Heart right ventricle (tissue), 16 donors: ENCODE measurements around the gene KRTAP10-7. TPM values are rescaled to one million over a fixed set of nuclear protein-coding genes. Genes with fewer than 3 reads are reported as not detected.
A peak's percentile ranks its signal among the peaks of the same experiment; 100 is the strongest.
"Not testable (repeated sequence)": the region's sequence is repeated elsewhere in the genome, so short reads cannot be mapped to it uniquely, and the experiment has no call there.

Source experiments
- ATAC-seq, 8 donors: fragments of 200-7000 bp; cut with Tn5 transposase; one replicate each; pipeline ENCODE4 v1.9.1; 2020; ENCODE audit warnings: mild to moderate bottlenecking in 8 of 8, moderate library complexity in 8 of 8, moderate number of reproducible peaks in 1 of 8
- DNase-seq, 2 donors: peaks; one replicate each; pipeline ENCODE4 v3.0.0-alpha.2; 2020
- H3K27ac ChIP-seq, 10 donors: fragments of 200-600 bp; sonication (generic) in 2 of 10; one replicate each; pipeline versions ENCODE4 v1.5.0 to v1.8.0; 2020 to 2022; ENCODE audit warnings: mild to moderate bottlenecking in 3 of 10
- H3K27me3 ChIP-seq, 7 donors: fragments of 200-600 bp; one replicate each; pipeline ENCODE4 v1.8.0; 2021 to 2022; ENCODE audit warnings: mild to moderate bottlenecking in 2 of 7
- H3K36me3 ChIP-seq, 9 donors: fragments of 200-600 bp; sonication (generic) in 1 of 9; one replicate each; pipeline versions ENCODE4 v1.5.0 to v1.8.0; 2020 to 2022; ENCODE audit warnings: mild to moderate bottlenecking in 2 of 9
- H3K4me1 ChIP-seq, 9 donors: fragments of 200-600 bp; sonication (generic) in 1 of 9; one replicate each; pipeline versions ENCODE4 v1.5.0 to v1.8.0; 2020 to 2022; ENCODE audit warnings: mild to moderate bottlenecking in 4 of 9
- H3K4me3 ChIP-seq, 10 donors: fragments of 200-600 bp; sonication (generic) in 2 of 10; one replicate each; pipeline versions ENCODE4 v1.5.0 to v1.8.0; 2020 to 2022; ENCODE audit warnings: mild to moderate bottlenecking in 7 of 10, moderate library complexity in 2 of 10
- H3K9me3 ChIP-seq, 11 donors: fragments of 200-600 bp in 10 of 11; sonication (generic) in 2 of 11; one replicate each; pipeline versions ENCODE4 v1.5.0 to v1.8.0; 2013 to 2022; ENCODE audit warnings: mild to moderate bottlenecking in 2 of 11, control low read depth in 1 of 11, moderate library complexity in 1 of 11
- CTCF ChIP-seq, 9 donors: fragments of 200-600 bp; sonication (generic) in 2 of 9; IDR thresholded peaks; one replicate each; pipeline versions ENCODE4 v1.5.0 to v1.8.0; 2021 to 2022; ENCODE audit warnings: antibody characterized with exemption in 9 of 9, mild to moderate bottlenecking in 5 of 9, moderate library complexity in 1 of 9
- WGBS, 2 donors: extraction: QIAGEN DNeasy Blood & Tissue Kit; methylation state at CpG; one replicate each; pipeline ENCODE4 v1.1.7; 2013; ENCODE audit warnings: inconsistent platforms in 1 of 2; 5-methylcytosine and 5-hydroxymethylcytosine counted together
- intact Hi-C, 10 donors: fragments of 100-400 bp; cut with DNase I; formaldehyde crosslinking; loops; one replicate each; pipeline versions ENCODE4 v1.11.1 to v1.14.2; 2022
- long read RNA-seq, 3 donors: library from polyadenylated mRNA; unstranded; transcript quantifications; one replicate each; pipeline ENCODE4 v2.0.0, GENCODE V29; 2020 to 2021
- polyA plus RNA-seq, 2 donors: library from polyadenylated mRNA; stranded (reverse); fragments of 200-250 nt; gene quantifications; one replicate each; pipeline ENCODE4 v1.2.3, GENCODE V29; 2013
- total RNA-seq, 10 donors: library from RNA; stranded (reverse); fragmentation: NEBNext Ultra II Directional in 3 of 10; extraction: Animal tissue kit (Norgen Biotek cat#: 25700) in 3 of 10; gene quantifications; one replicate each; pipeline versions ENCODE4 v1.2.1 to v1.2.4, GENCODE V29; 2021 to 2023
- donor health status: Arrhythmogenic right ventricular cardiomyopathy.
- donor health status: ischemic (EF 13 %, LVEDD 7.1; RV severe dilation, severe dysfunction).
- donor health status: healthy with polysubstance abuse.
- donor health status: DM: no; HTN: yes; CAD: no.
- donor health status: DM: no; HTN: no; CAD: no.
- donor health status: ischemic (EF 25% LVEDD 6.9; RV normal size, moderate dysfunction).
- donor health status: ischemic (EF 25% LVEDD 5.7; RV mildly dilated, moderate dysfunction).
- donor health status: healthy.
- donor health status: DM: yes; HTN: yes; CAD: no.
- donor health status: Ischemic cardiomyopathy.
- donor health status: ischemic (EF 35%, LVEDD 5.7; RV mildly dilated, moderate dysfunction).
- donor health status: nonischemic (EF 11% LVEDD 7.7; RV severe dilation, severe dysfunction).
- donor health status: DM: yes; HTN: yes; CAD: no.
- donor health status: PGD.
- donor health status: ischemic (EF 29% LVEDD 5.4; RV normal size, mild dysfunction).
- donor health status: nonischemic (EF 23%, LVEDD 6.1; RV moderate dilation, normal function).

The KRTAP10-7 gene
- total RNA-seq (not detected), polyA plus RNA-seq (not detected)
- long read RNA-seq, donor 1, result 0 reads
- long read RNA-seq, donor 2, result 0 reads
- long read RNA-seq, donor 3, result 0 reads

GRCh38 chr21:44600118-44600978 lies at the start of gene KRTAP10-7:
Gene KRTAP10-7, plus strand, starts transcription at chr21:44600597. Its CDS starts 25 bp downstream, at chr21:44600622.
- intact Hi-C loops, H3K36me3 ChIP-seq, H3K4me3 ChIP-seq, H3K27ac ChIP-seq, H3K4me1 ChIP-seq, DNase-seq: not testable (repeated sequence)
- H3K27me3 ChIP-seq, result peaks cover 0 to 61% (median 18%) of the 10 kb centered on the region in 7 donors
- peaks cover 0 to 19% (median 0%) of the 10 kb centered on the region in 11 donors for H3K9me3 ChIP-seq
- peak in 3 of 8 donors; percentile 29 to 58 (median 41) for ATAC-seq
- 71 to 75% methylated on average over 20 to 23 of the region's 23 CpGs for WGBS, 2 donors

- 69 to 73% methylated on average over 10 of the region's 10 CpGs for WGBS, 2 donors
- Histone ChIP-seq H3K27me3 (peaks cover 0 to 74% (median 44%) of the 10 kb centered on the region in 7 donors), H3K4me1 (no peaks in the 10 kb centered on the region), H3K9me3 (peaks cover 0 to 24% (median 8%) of the 10 kb centered on the region in 11 donors), H3K4me3 (no peak overlapping the region), H3K36me3 (no peaks in the 10 kb centered on the region), H3K27ac (no peak overlapping the region)
- TF ChIP-seq CTCF (IDR thresholded peaks at IDR 0.05), result no peak
- DNase-seq (no peak), ATAC-seq (no peak)
- intact Hi-C loops, result loop anchor here in 1 of 10 donors (10.0 kb wide), 1 partner anchor 56 kb away; no protein-coding TSS in a partner anchor
Measured at GRCh38 chr21:44550807-44551206, 49.6 kb upstream of the KRTAP10-7 start.

GRCh38 chr21:44551340-44551961 lies 48.9 kb upstream of the KRTAP10-7 start, which contains the start of gene KRTAP10-2:
Gene KRTAP10-2, minus strand, starts transcription at chr21:44551505. Its CDS starts 47 bp downstream, at chr21:44551458.
- Histone ChIP-seq H3K27ac (no peak within 1 kb of the TSS), H3K36me3 (no peaks in the 10 kb centered on the region), H3K27me3 (peaks cover 0 to 80% (median 50%) of the 10 kb centered on the region in 7 donors), H3K4me1 (no peaks in the 10 kb centered on the region), H3K9me3 (peaks cover 0 to 19% (median 6%) of the 10 kb centered on the region in 11 donors), H3K4me3 (no peak within 1 kb of the TSS)
- DNase-seq (no peak), ATAC-seq (peak in 1 of 8 donors; percentile 34)
- TF ChIP-seq CTCF (IDR thresholded peaks at IDR 0.05), result no peak
- WGBS, 2 donors, result 53 to 59% methylated on average over 17 of the region's 17 CpGs
- intact Hi-C loops, result loop anchor here in 1 of 10 donors (10.0 kb wide), 1 partner anchor 57 kb away; no protein-coding TSS in a partner anchor

GRCh38 chr21:44552136-44552535 lies 48.3 kb upstream of the KRTAP10-7 start:
- Histone ChIP-seq H3K4me3 (no peak overlapping the region), H3K4me1 (no peaks in the 10 kb centered on the region), H3K9me3 (peaks cover 0 to 13% (median 0%) of the 10 kb centered on the region in 11 donors), H3K27ac (no peak overlapping the region), H3K27me3 (peaks cover 0 to 87% (median 57%) of the 10 kb centered on the region in 7 donors), H3K36me3 (no peaks in the 10 kb centered on the region)
- DNase-seq (no peak), ATAC-seq (peak in 1 of 8 donors; percentile 23)
- WGBS, 2 donors, result 88 to 91% methylated on average over 6 of the region's 6 CpGs
- intact Hi-C loops, result loop anchor here in 1 of 10 donors (10.0 kb wide), 1 partner anchor 57 kb away; no protein-coding TSS in a partner anchor
- no peak for TF ChIP-seq CTCF (IDR thresholded peaks at IDR 0.05)
